Measurements from ENCODE around the gene SOCS7. TPM values are rescaled to one million over a fixed set of nuclear protein-coding genes. Genes with fewer than 3 reads are reported as not detected.
A peak's percentile ranks its signal among the peaks of the same experiment; 100 is the strongest.

The SOCS7 gene
- total and polyA plus RNA-seq, 2 experiments from 2014 or later = 5.0 to 29.2 TPM

DNA sequence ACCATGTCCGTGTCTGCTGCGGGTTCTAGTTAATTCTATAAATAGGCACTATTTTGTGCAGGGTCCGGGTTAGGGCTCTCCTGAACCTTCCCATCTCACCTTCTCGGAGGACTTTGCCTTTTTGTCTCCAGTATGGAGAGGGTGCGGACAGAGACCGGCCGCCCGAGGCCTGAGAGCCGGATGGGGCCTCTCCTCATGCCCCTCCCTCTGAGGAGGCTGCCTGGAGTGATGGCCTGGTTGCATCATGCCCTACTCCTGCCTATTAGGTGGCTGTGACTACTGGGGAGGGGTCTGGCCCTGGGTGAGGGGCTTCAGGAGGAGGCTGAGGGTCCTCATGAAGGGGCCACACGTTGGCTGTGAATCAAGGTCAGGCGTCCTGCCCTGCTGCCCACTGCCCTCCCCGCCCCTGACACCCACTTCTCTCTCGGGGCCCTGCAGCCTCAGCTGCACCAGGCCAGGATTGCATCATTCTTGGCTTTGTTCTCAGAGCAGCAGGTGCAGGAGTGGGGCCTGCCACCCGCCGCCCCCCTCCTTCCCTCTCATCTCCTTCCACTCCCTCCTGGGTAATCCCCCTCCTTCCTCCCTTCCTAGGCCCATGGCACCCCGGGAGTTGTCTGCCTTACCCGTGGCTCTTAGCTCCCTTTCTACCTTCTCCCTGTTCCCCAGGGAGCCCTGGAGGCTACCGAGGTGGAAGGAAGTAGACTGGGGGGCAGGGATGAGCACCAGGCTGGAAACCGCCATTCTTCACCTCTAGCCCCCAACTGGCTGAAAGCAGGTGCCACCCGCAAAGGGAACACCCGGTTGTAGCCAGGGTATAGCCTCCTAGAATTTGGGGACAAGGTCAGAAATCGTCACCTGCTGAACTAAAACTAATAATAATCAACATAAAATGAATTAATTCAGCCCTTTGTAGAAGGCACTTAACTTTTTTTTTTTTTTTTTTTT, 63.9 kb downstream of the SOCS7 start:
- Histone ChIP-seq H2AFZ (peak overlapping the region; percentile 84), H3K9me2 (ENCODE audit: insufficient read depth) (no peaks in the 10 kb centered on the region), H3K4me3 (peak overlapping the region; percentile 57), H4K20me1 (replicated peaks; ENCODE audit: insufficient read depth) (no peaks in the 10 kb centered on the region), H3K79me2 (replicated peaks; ENCODE audit: insufficient read depth) (0 out of 2 replicates have a peak, but pooled peaks cover 5% of the 10 kb centered on the region), H3K27me3 (ENCODE audit: insufficient read depth) (peaks cover 20% of the 10 kb centered on the region), H3K4me1 (ENCODE audit: insufficient read depth) (peaks cover 53% of the 10 kb centered on the region), H3K36me3 (ENCODE audit: insufficient read depth) (no peaks in the 10 kb centered on the region), H3K4me2 (peak overlapping the region; percentile 88), H3K27ac (ENCODE audit: low read depth) (peak overlapping the region; percentile 100), H3F3A (replicated peaks; ENCODE audit: low read depth) (peaks cover 32% of the 10 kb centered on the region)
- DNase-seq (ENCODE audit: low spot score) = peak; percentile 87
- no peaks in the 10 kb centered on the region; the same call in 2 of the 3 replicates for H3K9me3 Mint-ChIP-seq
- peaks cover 39% of the 10 kb centered on the region for H3K27me3 Mint-ChIP-seq (ENCODE audit: insufficient read depth, low read depth, poor library complexity)
- no peaks in the 10 kb centered on the region for H3K36me3 Mint-ChIP-seq (ENCODE audit: low read depth)
- peak; percentile 60 for ATAC-seq
- TF ChIP-seq CREB1 (CRISPR knock-in tag; IDR thresholded peaks at IDR 0.05; ENCODE audit: low read depth) = peak; percentile 43; the same call in 1 of the 2 replicates
- TF ChIP-seq, protein P1, sequence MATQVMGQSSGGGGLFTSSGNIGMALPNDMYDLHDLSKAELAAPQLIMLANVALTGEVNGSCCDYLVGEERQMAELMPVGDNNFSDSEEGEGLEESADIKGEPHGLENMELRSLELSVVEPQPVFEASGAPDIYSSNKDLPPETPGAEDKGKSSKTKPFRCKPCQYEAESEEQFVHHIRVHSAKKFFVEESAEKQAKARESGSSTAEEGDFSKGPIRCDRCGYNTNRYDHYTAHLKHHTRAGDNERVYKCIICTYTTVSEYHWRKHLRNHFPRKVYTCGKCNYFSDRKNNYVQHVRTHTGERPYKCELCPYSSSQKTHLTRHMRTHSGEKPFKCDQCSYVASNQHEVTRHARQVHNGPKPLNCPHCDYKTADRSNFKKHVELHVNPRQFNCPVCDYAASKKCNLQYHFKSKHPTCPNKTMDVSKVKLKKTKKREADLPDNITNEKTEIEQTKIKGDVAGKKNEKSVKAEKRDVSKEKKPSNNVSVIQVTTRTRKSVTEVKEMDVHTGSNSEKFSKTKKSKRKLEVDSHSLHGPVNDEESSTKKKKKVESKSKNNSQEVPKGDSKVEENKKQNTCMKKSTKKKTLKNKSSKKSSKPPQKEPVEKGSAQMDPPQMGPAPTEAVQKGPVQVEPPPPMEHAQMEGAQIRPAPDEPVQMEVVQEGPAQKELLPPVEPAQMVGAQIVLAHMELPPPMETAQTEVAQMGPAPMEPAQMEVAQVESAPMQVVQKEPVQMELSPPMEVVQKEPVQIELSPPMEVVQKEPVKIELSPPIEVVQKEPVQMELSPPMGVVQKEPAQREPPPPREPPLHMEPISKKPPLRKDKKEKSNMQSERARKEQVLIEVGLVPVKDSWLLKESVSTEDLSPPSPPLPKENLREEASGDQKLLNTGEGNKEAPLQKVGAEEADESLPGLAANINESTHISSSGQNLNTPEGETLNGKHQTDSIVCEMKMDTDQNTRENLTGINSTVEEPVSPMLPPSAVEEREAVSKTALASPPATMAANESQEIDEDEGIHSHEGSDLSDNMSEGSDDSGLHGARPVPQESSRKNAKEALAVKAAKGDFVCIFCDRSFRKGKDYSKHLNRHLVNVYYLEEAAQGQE (IDR thresholded peaks at IDR 0.05; ENCODE audit: unreplicated experiment) = peak; percentile 39
- TF ChIP-seq NANOG (IDR thresholded peaks at IDR 0.05; ENCODE audit: borderline replicate concordance) = no peak
- no peak for TF ChIP-seq JUNB (IDR thresholded peaks at IDR 0.05; ENCODE audit: unreplicated experiment)
- 0 out of 2 replicates have a peak, but pooled peaks have one; percentile 44 for TF ChIP-seq ETS1 (IDR thresholded peaks at IDR 0.05)
- no peak for TF ChIP-seq ZNF331 (CRISPR knock-in tag; IDR thresholded peaks at IDR 0.05; ENCODE audit: low read depth)
- TF ChIP-seq, protein P2, sequence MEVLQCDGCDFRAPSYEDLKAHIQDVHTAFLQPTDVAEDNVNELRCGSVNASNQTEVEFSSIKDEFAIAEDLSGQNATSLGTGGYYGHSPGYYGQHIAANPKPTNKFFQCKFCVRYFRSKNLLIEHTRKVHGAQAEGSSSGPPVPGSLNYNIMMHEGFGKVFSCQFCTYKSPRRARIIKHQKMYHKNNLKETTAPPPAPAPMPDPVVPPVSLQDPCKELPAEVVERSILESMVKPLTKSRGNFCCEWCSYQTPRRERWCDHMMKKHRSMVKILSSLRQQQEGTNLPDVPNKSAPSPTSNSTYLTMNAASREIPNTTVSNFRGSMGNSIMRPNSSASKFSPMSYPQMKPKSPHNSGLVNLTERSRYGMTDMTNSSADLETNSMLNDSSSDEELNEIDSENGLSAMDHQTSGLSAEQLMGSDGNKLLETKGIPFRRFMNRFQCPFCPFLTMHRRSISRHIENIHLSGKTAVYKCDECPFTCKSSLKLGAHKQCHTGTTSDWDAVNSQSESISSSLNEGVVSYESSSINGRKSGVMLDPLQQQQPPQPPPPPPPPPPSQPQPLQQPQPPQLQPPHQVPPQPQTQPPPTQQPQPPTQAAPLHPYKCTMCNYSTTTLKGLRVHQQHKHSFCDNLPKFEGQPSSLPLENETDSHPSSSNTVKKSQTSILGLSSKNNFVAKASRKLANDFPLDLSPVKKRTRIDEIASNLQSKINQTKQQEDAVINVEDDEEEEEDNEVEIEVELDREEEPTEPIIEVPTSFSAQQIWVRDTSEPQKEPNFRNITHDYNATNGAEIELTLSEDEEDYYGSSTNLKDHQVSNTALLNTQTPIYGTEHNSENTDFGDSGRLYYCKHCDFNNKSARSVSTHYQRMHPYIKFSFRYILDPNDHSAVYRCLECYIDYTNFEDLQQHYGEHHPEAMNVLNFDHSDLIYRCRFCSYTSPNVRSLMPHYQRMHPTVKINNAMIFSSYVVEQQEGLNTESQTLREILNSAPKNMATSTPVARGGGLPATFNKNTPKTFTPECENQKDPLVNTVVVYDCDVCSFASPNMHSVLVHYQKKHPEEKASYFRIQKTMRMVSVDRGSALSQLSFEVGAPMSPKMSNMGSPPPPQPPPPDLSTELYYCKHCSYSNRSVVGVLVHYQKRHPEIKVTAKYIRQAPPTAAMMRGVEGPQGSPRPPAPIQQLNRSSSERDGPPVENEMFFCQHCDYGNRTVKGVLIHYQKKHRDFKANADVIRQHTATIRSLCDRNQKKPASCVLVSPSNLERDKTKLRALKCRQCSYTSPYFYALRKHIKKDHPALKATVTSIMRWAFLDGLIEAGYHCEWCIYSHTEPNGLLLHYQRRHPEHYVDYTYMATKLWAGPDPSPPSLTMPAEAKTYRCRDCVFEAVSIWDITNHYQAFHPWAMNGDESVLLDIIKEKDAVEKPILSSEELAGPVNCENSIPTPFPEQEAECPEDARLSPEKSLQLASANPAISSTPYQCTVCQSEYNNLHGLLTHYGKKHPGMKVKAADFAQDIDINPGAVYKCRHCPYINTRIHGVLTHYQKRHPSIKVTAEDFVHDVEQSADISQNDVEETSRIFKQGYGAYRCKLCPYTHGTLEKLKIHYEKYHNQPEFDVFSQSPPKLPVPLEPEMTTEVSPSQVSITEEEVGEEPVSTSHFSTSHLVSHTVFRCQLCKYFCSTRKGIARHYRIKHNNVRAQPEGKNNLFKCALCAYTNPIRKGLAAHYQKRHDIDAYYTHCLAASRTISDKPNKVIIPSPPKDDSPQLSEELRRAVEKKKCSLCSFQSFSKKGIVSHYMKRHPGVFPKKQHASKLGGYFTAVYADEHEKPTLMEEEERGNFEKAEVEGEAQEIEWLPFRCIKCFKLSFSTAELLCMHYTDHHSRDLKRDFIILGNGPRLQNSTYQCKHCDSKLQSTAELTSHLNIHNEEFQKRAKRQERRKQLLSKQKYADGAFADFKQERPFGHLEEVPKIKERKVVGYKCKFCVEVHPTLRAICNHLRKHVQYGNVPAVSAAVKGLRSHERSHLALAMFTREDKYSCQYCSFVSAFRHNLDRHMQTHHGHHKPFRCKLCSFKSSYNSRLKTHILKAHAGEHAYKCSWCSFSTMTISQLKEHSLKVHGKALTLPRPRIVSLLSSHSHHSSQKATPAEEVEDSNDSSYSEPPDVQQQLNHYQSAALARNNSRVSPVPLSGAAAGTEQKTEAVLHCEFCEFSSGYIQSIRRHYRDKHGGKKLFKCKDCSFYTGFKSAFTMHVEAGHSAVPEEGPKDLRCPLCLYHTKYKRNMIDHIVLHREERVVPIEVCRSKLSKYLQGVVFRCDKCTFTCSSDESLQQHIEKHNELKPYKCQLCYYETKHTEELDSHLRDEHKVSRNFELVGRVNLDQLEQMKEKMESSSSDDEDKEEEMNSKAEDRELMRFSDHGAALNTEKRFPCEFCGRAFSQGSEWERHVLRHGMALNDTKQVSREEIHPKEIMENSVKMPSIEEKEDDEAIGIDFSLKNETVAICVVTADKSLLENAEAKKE (CRISPR knock-in tag; IDR thresholded peaks at IDR 0.05) = no peak; the same call in 1 of the 2 replicates
- TF ChIP-seq EZH2phosphoT487 (IDR thresholded peaks at IDR 0.05; ENCODE audit: unreplicated experiment) = no peak
- TF ChIP-seq ZNF114 (CRISPR knock-in tag; IDR thresholded peaks at IDR 0.05) = no peak
- TF ChIP-seq POLR2AphosphoS5 (IDR thresholded peaks at IDR 0.05; ENCODE audit: low read depth) = peak; percentile 43
- H3K27ac Mint-ChIP-seq = peak overlapping the region; percentile 99
- peak overlapping the region; percentile 69 for H3K4me3 Mint-ChIP-seq
- H3K4me1 Mint-ChIP-seq = peaks cover 71% of the 10 kb centered on the region
